HUES6 (cell line): ENCODE results near the gene CALN1.

Experiments
- H3K27ac ChIP-seq: 2 replicates; pipeline ENCODE4 v1.7.0; 2013; ENCODE audit warnings: low read depth, mild to moderate bottlenecking, low read length, inconsistent platforms
- H3K27me3 ChIP-seq: 2 replicates; pipeline ENCODE4 v1.6.1; 2013; ENCODE audit warnings: low read length; ENCODE audit not compliant: control insufficient read depth, insufficient read depth
- H3K36me3 ChIP-seq: 2 replicates; pipeline ENCODE4 v1.6.1; 2013; ENCODE audit warnings: low read length; ENCODE audit not compliant: control insufficient read depth, insufficient read depth
- H3K4me1 ChIP-seq: 2 replicates; pipeline ENCODE4 v1.6.1; 2013; ENCODE audit warnings: low read length; ENCODE audit not compliant: control insufficient read depth, insufficient read depth
- H3K4me3 ChIP-seq: 2 replicates; pipeline ENCODE4 v1.5.1; 2013; ENCODE audit warnings: low read depth, low read length
- H3K9ac ChIP-seq: one replicate; pipeline ENCODE4 v1.6.1; 2013; ENCODE audit warnings: mild to moderate bottlenecking, low read length
- H3K9me3 ChIP-seq: 2 replicates; pipeline ENCODE4 v1.6.1; 2013; ENCODE audit warnings: low read depth, low read length; ENCODE audit not compliant: control insufficient read depth, insufficient read depth

The CALN1 gene

GRCh38 chr7:72152161-72153131, 259.7 kb downstream of the CALN1 start:
- H3K27ac ChIP-seq: no peak overlapping the region
- no peaks in the 10 kb centered on the region for H3K27me3 ChIP-seq
- no peak overlapping the region for H3K9ac ChIP-seq
- no peaks in the 10 kb centered on the region for H3K9me3 ChIP-seq
- H3K36me3 ChIP-seq: no peaks in the 10 kb centered on the region
- H3K4me3 ChIP-seq: no peak overlapping the region
- H3K4me1 ChIP-seq: peaks cover 5% of the 10 kb centered on the region; the same call in 1 of the 2 replicates

- H3K4me1 ChIP-seq: no peaks in the 10 kb centered on the region
- no peak overlapping the region for H3K27ac ChIP-seq
- no peak overlapping the region for H3K9ac ChIP-seq
- H3K4me3 ChIP-seq: no peak overlapping the region
- H3K27me3 ChIP-seq: no peaks in the 10 kb centered on the region
- peaks cover 41% of the 10 kb centered on the region for H3K9me3 ChIP-seq
- no peaks in the 10 kb centered on the region for H3K36me3 ChIP-seq
Observed at GRCh38 chr7:72140566-72140965, 271.6 kb downstream of the CALN1 start.

- no peak overlapping the region for H3K27ac ChIP-seq
- H3K4me1 ChIP-seq: no peaks in the 10 kb centered on the region
- no peaks in the 10 kb centered on the region for H3K36me3 ChIP-seq
- peaks cover 5% of the 10 kb centered on the region for H3K9me3 ChIP-seq
- no peak overlapping the region for H3K4me3 ChIP-seq
- no peak overlapping the region for H3K9ac ChIP-seq
- H3K27me3 ChIP-seq: no peaks in the 10 kb centered on the region
Observed at GRCh38 chr7:72127136-72127535, 285.0 kb downstream of the CALN1 start.

DNA sequence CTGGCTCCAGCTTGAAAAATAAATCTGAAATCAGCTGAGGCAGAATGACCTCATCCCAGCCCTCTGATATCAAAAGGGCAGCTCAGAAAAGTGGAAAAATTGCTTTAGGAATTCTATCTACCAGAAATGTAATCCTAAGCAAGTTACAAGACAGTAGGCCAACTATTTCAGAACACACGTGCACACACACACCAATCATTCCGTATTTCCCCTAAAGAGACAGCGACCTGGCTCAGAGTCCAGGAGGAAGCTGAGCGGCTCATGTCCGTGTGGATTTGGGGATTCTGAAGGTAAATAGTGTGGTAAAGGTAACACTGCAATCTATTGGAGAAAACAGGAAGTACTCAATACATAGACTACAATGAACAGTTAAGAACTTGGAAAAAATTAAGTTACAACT, 288.2 kb downstream of the CALN1 start:
- H3K4me3 ChIP-seq: no peak overlapping the region

DNA sequence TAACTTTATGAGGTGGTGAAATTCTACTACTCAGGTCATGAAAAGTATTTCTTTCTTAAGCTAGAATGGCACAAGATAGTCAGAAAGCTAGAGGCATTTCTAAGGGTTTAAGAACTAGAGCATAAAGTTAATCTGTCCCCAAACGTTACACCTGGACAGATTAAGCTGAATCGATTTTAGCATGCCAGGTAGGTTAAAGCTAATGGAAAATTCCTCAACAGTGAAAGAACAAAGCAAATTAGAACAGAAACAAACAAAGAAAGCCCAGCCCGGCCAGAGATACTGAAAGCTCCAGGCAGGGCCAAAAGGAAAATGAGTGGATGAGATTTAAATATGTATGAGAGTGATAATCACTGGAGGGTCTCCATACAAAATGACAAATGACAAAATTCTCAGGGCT, 293.8 kb downstream of the CALN1 start:
- peaks cover 20% of the 10 kb centered on the region for H3K9me3 ChIP-seq
- no peaks in the 10 kb centered on the region for H3K36me3 ChIP-seq
- no peak overlapping the region for H3K9ac ChIP-seq

More for the DNA sequence above, 288.2 kb downstream of the CALN1 start:
- H3K36me3 ChIP-seq: no peaks in the 10 kb centered on the region
- H3K9ac ChIP-seq: no peak overlapping the region
- peaks cover 7% of the 10 kb centered on the region; the same call in 1 of the 2 replicates for H3K9me3 ChIP-seq
- H3K27ac ChIP-seq: no peak overlapping the region
- H3K4me1 ChIP-seq: no peaks in the 10 kb centered on the region
- H3K27me3 ChIP-seq: no peaks in the 10 kb centered on the region

DNA sequence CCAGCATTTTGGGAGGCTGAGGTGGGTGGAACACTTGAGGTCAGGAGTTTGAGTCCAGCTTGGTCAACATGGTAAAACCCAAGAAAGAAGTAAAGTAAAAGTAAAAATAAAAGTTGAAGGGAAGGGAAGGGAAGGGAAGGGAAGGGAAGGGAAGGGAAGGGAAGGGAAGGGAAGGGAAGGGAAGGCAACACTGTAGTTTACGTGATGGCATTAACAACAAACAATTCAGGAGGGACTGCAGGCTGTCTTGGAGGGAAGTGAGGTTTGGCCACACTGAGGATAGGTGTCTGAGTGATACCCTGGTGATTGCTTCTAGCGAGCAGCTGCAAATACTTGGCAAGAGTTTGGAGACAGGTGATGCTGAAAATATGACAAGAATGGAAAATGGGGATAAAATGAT, 298.0 kb downstream of the CALN1 start:
- Histone ChIP-seq H3K9me3 (peaks cover 13% of the 10 kb centered on the region), H3K9ac (no peak overlapping the region), H3K36me3 (no peaks in the 10 kb centered on the region), H3K4me1 (peaks cover 6% of the 10 kb centered on the region; the same call in 1 of the 2 replicates), H3K4me3 (no peak overlapping the region), H3K27me3 (no peaks in the 10 kb centered on the region), H3K27ac (no peak overlapping the region)

More for the DNA sequence above, 293.8 kb downstream of the CALN1 start:
- no peaks in the 10 kb centered on the region for H3K4me1 ChIP-seq
- no peak overlapping the region for H3K4me3 ChIP-seq
- no peak overlapping the region for H3K27ac ChIP-seq
- H3K27me3 ChIP-seq: no peaks in the 10 kb centered on the region

DNA sequence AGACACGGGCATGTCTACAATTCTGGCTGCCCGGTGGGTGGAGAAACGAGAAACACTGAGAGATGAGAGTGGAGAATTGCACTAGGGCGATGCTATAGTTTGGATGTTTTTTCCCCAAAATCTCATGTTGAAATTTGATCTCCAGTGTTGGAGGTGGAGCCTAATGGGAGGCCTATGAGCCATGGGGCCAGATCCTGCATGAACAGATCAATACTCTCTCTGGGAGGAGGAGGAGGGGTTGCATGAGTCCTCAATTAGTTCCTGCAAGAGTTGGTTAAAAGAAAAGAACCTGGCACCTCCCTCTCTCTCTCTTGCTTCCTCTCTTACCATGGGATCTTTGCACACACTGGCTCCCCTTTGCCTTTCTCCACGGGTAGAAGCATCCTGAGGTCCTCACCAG, 299.1 kb downstream of the CALN1 start:
- Histone ChIP-seq H3K36me3 (no peaks in the 10 kb centered on the region), H3K9ac (no peak overlapping the region), H3K4me3 (no peak overlapping the region), H3K9me3 (peaks cover 18% of the 10 kb centered on the region), H3K27ac (no peak overlapping the region), H3K27me3 (no peaks in the 10 kb centered on the region), H3K4me1 (peaks cover 6% of the 10 kb centered on the region; the same call in 1 of the 2 replicates)

GRCh38 chr7:72112530-72112929, 299.6 kb downstream of the CALN1 start:
- Histone ChIP-seq H3K27ac (no peak overlapping the region), H3K4me3 (no peak overlapping the region), H3K9ac (no peak overlapping the region), H3K4me1 (peaks cover 6% of the 10 kb centered on the region; the same call in 1 of the 2 replicates), H3K9me3 (peaks cover 22% of the 10 kb centered on the region), H3K36me3 (no peaks in the 10 kb centered on the region), H3K27me3 (no peaks in the 10 kb centered on the region)

DNA sequence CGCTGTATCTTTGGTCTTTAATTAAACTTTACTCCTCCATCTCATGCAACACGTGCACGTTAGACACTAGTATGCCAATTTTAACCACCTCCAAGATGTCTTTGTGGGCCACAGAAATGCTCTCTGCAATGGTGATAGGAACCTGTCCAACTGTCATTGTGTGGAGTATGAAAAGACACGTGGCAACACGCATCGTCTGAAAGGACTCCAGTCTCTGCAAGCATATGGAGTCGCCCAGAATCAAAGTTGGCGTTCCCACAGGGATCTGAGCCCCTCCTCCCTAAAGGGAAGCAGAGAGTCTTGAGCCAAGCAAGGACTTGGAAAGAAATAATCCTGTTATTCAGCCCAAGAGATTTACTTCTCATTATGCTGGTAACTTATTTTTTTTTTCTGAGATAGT, 301.1 kb downstream of the CALN1 start:
- H3K4me1 ChIP-seq: peaks cover 6% of the 10 kb centered on the region; the same call in 1 of the 2 replicates
- no peak overlapping the region for H3K4me3 ChIP-seq
- H3K9ac ChIP-seq: no peak overlapping the region
- H3K9me3 ChIP-seq: peaks cover 18% of the 10 kb centered on the region
- no peak overlapping the region for H3K27ac ChIP-seq
- H3K27me3 ChIP-seq: no peaks in the 10 kb centered on the region
- H3K36me3 ChIP-seq: no peaks in the 10 kb centered on the region

DNA sequence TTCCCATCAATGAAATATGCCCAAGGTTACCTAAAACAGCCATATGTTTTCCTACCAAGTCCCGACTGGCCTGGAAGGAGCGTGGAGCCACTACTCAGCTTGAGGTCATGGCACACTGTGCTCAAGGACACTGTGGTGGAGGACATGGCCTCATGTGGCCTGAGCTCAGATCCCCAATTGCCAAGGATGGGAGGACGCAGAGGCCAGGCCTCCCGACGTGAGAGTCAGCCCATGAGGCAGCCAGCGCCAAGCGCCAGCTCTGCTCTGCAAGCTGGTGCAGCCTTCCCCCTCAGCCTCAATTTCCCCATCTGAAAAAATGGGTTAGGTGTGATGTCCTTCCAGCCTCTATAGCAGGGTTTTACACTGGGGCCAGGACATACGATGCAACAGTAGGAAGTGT, 302.6 kb downstream of the CALN1 start:
- Histone ChIP-seq H3K4me3 (no peak overlapping the region), H3K27ac (no peak overlapping the region), H3K9ac (no peak overlapping the region), H3K36me3 (no peaks in the 10 kb centered on the region), H3K4me1 (peaks cover 6% of the 10 kb centered on the region; the same call in 1 of the 2 replicates), H3K27me3 (no peaks in the 10 kb centered on the region), H3K9me3 (peaks cover 18% of the 10 kb centered on the region)

DNA sequence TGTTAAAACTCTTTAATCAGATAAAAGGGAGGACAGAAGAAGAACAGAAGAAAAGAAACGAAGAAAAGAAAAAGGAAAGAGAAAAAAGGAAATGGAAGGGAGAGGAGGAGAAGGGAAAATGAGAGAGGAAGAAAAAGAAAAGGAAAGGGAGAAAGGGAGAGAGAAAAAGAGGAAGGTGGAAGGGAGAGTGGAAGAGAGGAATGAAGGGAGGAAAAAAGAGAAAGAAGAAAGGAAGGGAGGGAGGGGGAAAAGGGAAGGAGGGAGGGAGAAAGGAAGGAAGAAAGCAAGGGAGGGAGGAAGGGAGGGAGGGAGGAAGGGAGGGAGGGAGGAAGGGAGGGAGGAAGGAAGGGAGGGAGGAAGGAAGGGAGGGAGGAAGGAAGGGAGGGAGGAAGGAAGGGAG, 305.7 kb downstream of the CALN1 start:
- Histone ChIP-seq H3K9ac (no peak overlapping the region), H3K4me1 (no peaks in the 10 kb centered on the region), H3K9me3 (peaks cover 18% of the 10 kb centered on the region), H3K36me3 (no peaks in the 10 kb centered on the region), H3K27ac (no peak overlapping the region), H3K27me3 (no peaks in the 10 kb centered on the region), H3K4me3 (no peak overlapping the region)
